ENCODE results near the gene GRM4. TPM values are rescaled to one million over a fixed set of nuclear protein-coding genes. Genes with fewer than 3 reads are reported as not detected.
"Not testable (repeated sequence)": the region's sequence is repeated elsewhere in the genome, so short reads cannot be mapped to it uniquely, and the experiment has no call there.

Gene GRM4
- polyA plus RNA-seq, 4 donors, result 0.45 to 0.65 (median 0.52) TPM

- DNase-seq (ENCODE audit: low read depth in 4 of 4, low spot score in 3 of 4), result no peak
Observed at GRCh38 chr6:34029489-34030280, 116.2 kb downstream of the GRM4 start.

GRCh38 chr6:34028691-34029360 lies 117.1 kb downstream of the GRM4 start:
- no peak for DNase-seq (ENCODE audit: low read depth in 4 of 4, low spot score in 3 of 4)

- no peak for DNase-seq (ENCODE audit: low read depth in 4 of 4, low spot score in 3 of 4)
Observed at GRCh38 chr6:34027939-34028441, 117.9 kb downstream of the GRM4 start.

GRCh38 chr6:34027445-34027936 lies 118.4 kb downstream of the GRM4 start:
- DNase-seq (ENCODE audit: low read depth in 4 of 4, low spot score in 3 of 4), result no peak

- DNase-seq (ENCODE audit: low read depth in 4 of 4, low spot score in 3 of 4), result no peak
Observed at GRCh38 chr6:34025861-34026260, 120.0 kb downstream of the GRM4 start.

- no peak for DNase-seq (ENCODE audit: low read depth in 4 of 4, low spot score in 3 of 4)
Observed at GRCh38 chr6:34025112-34025807, 120.6 kb downstream of the GRM4 start.

GRCh38 chr6:34022873-34023255 lies 123.0 kb downstream of the GRM4 start:
- no peak for DNase-seq (ENCODE audit: low read depth in 4 of 4, low spot score in 3 of 4)

- DNase-seq (ENCODE audit: low read depth in 4 of 4, low spot score in 3 of 4), result no peak
Observed at GRCh38 chr6:34022250-34022872, 123.5 kb downstream of the GRM4 start.

GRCh38 chr6:34021554-34022190 lies 124.2 kb downstream of the GRM4 start:
- no peak for DNase-seq (ENCODE audit: low read depth in 4 of 4, low spot score in 3 of 4)

- DNase-seq (ENCODE audit: low read depth in 4 of 4, low spot score in 3 of 4), result no peak
Observed at GRCh38 chr6:34020807-34021553, 124.9 kb downstream of the GRM4 start.

GRCh38 chr6:34020278-34020677 lies 125.6 kb downstream of the GRM4 start:
- no peak for DNase-seq (ENCODE audit: low read depth in 4 of 4, low spot score in 3 of 4)

GRCh38 chr6:34018961-34019606 lies 126.8 kb downstream of the GRM4 start:
- DNase-seq (ENCODE audit: low read depth in 4 of 4, low spot score in 3 of 4), result no peak

GRCh38 chr6:34018026-34018425 lies 127.9 kb downstream of the GRM4 start:
- no peak for DNase-seq (ENCODE audit: low read depth in 4 of 4, low spot score in 3 of 4)

- DNase-seq (ENCODE audit: low read depth in 4 of 4, low spot score in 3 of 4), result no peak
Observed at GRCh38 chr6:34017106-34017805, 128.6 kb downstream of the GRM4 start.

GRCh38 chr6:34016573-34016972 lies 129.3 kb downstream of the GRM4 start:
- not testable (repeated sequence) for DNase-seq (ENCODE audit: low read depth in 4 of 4, low spot score in 3 of 4)

GRCh38 chr6:34015586-34015985 lies 130.3 kb downstream of the GRM4 start:
- no peak for DNase-seq (ENCODE audit: low read depth in 4 of 4, low spot score in 3 of 4)

- no peak for DNase-seq (ENCODE audit: low read depth in 4 of 4, low spot score in 3 of 4)
Observed at GRCh38 chr6:34011264-34011663, 134.6 kb downstream of the GRM4 start.

GRCh38 chr6:34005901-34006531 lies 139.9 kb downstream of the GRM4 start:
- no peak for DNase-seq (ENCODE audit: low read depth in 4 of 4, low spot score in 3 of 4)

Data from right renal pelvis (tissue), 4 donors.